GM18508 (cell line): ENCODE data around the gene APOL4.
"Not testable (repeated sequence)": the region's sequence is repeated elsewhere in the genome, so short reads cannot be mapped to it uniquely, and the experiment has no call there.

Experiments
- ATAC-seq: cut with Tn5 transposase; IDR thresholded peaks from one replicate; pipeline ENCODE4 v1.9.1; 2021; ENCODE audit warnings: moderate number of reproducible peaks; ENCODE audit not compliant: insufficient read depth, unreplicated experiment

The APOL4 gene

GRCh38 chr22:36232715-36233401 is 31.2 kb upstream of the APOL4 start:
- no peak for ATAC-seq

- not testable (repeated sequence) for ATAC-seq
Observed at GRCh38 chr22:36231051-36231450, 29.4 kb upstream of the APOL4 start.

GRCh38 chr22:36229649-36230048 is 28.0 kb upstream of the APOL4 start:
- not testable (repeated sequence) for ATAC-seq

- ATAC-seq = no peak
Observed at GRCh38 chr22:36228944-36229343, 27.3 kb upstream of the APOL4 start.

GRCh38 chr22:36228369-36228768 is 26.8 kb upstream of the APOL4 start:
- ATAC-seq = not testable (repeated sequence)

- ATAC-seq = no peak
Observed at GRCh38 chr22:36227806-36228205, 26.2 kb upstream of the APOL4 start.

GRCh38 chr22:36227396-36227795 is 25.8 kb upstream of the APOL4 start:
- no peak for ATAC-seq

GRCh38 chr22:36226189-36226588 is 24.6 kb upstream of the APOL4 start:
- no peak for ATAC-seq

GRCh38 chr22:36225333-36225922 is 23.8 kb upstream of the APOL4 start:
- no peak for ATAC-seq

- ATAC-seq = no peak
Observed at GRCh38 chr22:36224245-36224644, 22.6 kb upstream of the APOL4 start.

- ATAC-seq = no peak
Observed at GRCh38 chr22:36223504-36223903, 21.9 kb upstream of the APOL4 start.

GRCh38 chr22:36222887-36223450 is 21.4 kb upstream of the APOL4 start:
- ATAC-seq = no peak

GRCh38 chr22:36221799-36222751 is 20.5 kb upstream of the APOL4 start:
- no peak for ATAC-seq

- ATAC-seq = no peak
Observed at GRCh38 chr22:36220451-36220921, 18.9 kb upstream of the APOL4 start.

- ATAC-seq = no peak
Observed at GRCh38 chr22:36218648-36219193, 17.1 kb upstream of the APOL4 start.

- no peak for ATAC-seq
Observed at GRCh38 chr22:36215981-36216380, 14.4 kb upstream of the APOL4 start.

- no peak for ATAC-seq
Observed at GRCh38 chr22:36213586-36213985, 12.0 kb upstream of the APOL4 start.

GRCh38 chr22:36212901-36213300 is 11.3 kb upstream of the APOL4 start:
- no peak for ATAC-seq

- ATAC-seq = no peak
Observed at GRCh38 chr22:36211237-36211861, 9.7 kb upstream of the APOL4 start.

- no peak for ATAC-seq
Observed at GRCh38 chr22:36210224-36210623, 8.6 kb upstream of the APOL4 start.
